ENCODE measurements around the gene NME9.

Gene NME9

DNA sequence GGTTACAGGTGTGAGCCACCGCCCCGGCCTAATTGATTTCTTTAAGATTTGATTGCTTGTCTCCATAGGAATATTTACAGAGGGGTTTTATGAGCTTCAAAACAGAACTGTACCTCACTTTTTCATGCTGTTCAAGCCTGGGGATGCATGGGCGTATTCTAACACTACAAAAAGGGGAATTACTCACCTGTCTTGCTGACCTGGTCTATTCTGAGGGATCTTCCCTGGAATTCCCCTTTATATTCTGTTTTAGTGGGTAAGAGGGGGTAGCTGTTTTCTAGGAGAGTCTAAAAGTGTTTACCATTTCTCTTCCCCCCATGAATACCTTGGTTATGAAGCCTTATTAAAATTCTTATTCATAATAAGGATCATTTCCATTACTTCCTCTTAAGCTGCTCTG lies 48.1 kb downstream of the NME9 start:
- H3K27ac ChIP-seq (replicated peaks), result no peak overlapping the region

DNA sequence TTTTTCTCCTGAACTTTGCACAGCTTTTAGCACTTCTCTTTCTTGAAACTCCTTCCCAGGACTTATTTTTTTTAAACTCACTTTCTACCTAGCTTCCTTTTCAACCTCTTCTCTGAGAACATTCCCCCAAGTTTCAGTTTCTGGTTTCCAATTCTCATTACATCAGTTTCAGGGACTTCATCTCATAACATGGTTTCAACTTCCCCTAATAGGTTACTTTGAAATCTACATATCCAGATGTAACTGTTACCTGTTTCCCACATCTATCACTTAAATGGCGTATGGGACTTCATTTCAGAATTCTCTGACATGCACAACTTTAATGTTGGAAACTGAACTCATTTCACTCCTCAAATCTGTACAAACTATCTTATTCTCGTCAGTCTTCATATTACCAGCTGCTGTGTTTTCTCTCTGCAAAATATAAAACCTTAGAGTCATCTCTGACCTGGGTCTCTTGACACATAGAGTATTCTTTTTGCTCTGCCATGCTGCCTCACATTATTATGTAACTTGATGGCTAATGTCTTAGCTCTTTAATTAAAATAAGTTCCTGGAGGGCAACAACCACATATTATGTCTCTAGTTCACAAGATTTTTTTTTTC lies 58.4 kb downstream of the NME9 start:
- no peak for TF ChIP-seq SPI1 (IDR thresholded peaks at IDR 0.05; ENCODE audit: borderline replicate concordance, low read depth)
- TF ChIP-seq, protein P1, sequence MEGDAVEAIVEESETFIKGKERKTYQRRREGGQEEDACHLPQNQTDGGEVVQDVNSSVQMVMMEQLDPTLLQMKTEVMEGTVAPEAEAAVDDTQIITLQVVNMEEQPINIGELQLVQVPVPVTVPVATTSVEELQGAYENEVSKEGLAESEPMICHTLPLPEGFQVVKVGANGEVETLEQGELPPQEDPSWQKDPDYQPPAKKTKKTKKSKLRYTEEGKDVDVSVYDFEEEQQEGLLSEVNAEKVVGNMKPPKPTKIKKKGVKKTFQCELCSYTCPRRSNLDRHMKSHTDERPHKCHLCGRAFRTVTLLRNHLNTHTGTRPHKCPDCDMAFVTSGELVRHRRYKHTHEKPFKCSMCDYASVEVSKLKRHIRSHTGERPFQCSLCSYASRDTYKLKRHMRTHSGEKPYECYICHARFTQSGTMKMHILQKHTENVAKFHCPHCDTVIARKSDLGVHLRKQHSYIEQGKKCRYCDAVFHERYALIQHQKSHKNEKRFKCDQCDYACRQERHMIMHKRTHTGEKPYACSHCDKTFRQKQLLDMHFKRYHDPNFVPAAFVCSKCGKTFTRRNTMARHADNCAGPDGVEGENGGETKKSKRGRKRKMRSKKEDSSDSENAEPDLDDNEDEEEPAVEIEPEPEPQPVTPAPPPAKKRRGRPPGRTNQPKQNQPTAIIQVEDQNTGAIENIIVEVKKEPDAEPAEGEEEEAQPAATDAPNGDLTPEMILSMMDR (IDR thresholded peaks at IDR 0.05; ENCODE audit: insufficient read depth, low read length), result no peak
- no peak for TF ChIP-seq POLR2AphosphoS5 (IDR thresholded peaks at IDR 0.05; ENCODE audit: low read depth)
- no peak for TF ChIP-seq GABPA (IDR thresholded peaks at IDR 0.05; ENCODE audit: low read depth)
- TF ChIP-seq, protein P2, sequence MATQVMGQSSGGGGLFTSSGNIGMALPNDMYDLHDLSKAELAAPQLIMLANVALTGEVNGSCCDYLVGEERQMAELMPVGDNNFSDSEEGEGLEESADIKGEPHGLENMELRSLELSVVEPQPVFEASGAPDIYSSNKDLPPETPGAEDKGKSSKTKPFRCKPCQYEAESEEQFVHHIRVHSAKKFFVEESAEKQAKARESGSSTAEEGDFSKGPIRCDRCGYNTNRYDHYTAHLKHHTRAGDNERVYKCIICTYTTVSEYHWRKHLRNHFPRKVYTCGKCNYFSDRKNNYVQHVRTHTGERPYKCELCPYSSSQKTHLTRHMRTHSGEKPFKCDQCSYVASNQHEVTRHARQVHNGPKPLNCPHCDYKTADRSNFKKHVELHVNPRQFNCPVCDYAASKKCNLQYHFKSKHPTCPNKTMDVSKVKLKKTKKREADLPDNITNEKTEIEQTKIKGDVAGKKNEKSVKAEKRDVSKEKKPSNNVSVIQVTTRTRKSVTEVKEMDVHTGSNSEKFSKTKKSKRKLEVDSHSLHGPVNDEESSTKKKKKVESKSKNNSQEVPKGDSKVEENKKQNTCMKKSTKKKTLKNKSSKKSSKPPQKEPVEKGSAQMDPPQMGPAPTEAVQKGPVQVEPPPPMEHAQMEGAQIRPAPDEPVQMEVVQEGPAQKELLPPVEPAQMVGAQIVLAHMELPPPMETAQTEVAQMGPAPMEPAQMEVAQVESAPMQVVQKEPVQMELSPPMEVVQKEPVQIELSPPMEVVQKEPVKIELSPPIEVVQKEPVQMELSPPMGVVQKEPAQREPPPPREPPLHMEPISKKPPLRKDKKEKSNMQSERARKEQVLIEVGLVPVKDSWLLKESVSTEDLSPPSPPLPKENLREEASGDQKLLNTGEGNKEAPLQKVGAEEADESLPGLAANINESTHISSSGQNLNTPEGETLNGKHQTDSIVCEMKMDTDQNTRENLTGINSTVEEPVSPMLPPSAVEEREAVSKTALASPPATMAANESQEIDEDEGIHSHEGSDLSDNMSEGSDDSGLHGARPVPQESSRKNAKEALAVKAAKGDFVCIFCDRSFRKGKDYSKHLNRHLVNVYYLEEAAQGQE (IDR thresholded peaks at IDR 0.05; ENCODE audit: insufficient replicate concordance, low read depth), result no peak
- no peak for DNase-seq (ENCODE audit: low read depth in 1 of 2, low spot score in 1 of 2)
- H3K4me3 ChIP-seq (replicated peaks; ENCODE audit: insufficient read depth, low read length), result no peak overlapping the region
- no peak overlapping the region for H3K27ac ChIP-seq (replicated peaks)
- H3K27me3 ChIP-seq (ENCODE audit: insufficient read depth, poor library complexity, severe bottlenecking), result no peaks in the 10 kb centered on the region

More for the DNA sequence above, 48.1 kb downstream of the NME9 start:
- no peak for DNase-seq (ENCODE audit: low read depth in 1 of 2, low spot score in 1 of 2)
- TF ChIP-seq GABPA (IDR thresholded peaks at IDR 0.05; ENCODE audit: low read depth) (no peak), POLR2AphosphoS5 (IDR thresholded peaks at IDR 0.05; ENCODE audit: low read depth) (no peak), SPI1 (IDR thresholded peaks at IDR 0.05; ENCODE audit: borderline replicate concordance, low read depth) (no peak)
- TF ChIP-seq, protein P2 (IDR thresholded peaks at IDR 0.05; ENCODE audit: insufficient replicate concordance, low read depth), result no peak
- TF ChIP-seq, protein P1 (IDR thresholded peaks at IDR 0.05; ENCODE audit: insufficient read depth, low read length), result no peak
- no peaks in the 10 kb centered on the region for H3K27me3 ChIP-seq (ENCODE audit: insufficient read depth, poor library complexity, severe bottlenecking)
- no peak overlapping the region for H3K4me3 ChIP-seq (replicated peaks; ENCODE audit: insufficient read depth, low read length)

DNA sequence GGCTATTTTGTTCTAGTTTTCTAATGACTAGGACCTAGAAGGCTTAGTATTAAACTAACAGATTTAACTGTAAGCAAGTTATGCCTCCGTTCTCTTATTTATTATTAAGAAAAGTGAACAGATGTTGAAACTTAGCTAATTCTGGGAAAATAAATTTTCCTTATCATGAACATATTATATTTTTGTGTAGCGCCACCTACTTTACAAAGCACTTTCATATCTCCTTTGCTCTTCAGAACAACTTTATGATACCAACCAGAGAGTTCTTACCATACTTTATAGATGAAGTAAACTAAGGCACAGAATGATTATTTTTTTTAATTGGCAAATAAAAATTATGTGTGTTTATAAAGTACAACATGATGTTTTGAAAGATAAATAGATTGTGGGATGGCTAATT lies 59.4 kb downstream of the NME9 start:
- H3K27ac ChIP-seq (replicated peaks), result no peak overlapping the region
- DNase-seq (ENCODE audit: low read depth in 1 of 2, low spot score in 1 of 2), result no peak
- H3K27me3 ChIP-seq (ENCODE audit: insufficient read depth, poor library complexity, severe bottlenecking), result no peaks in the 10 kb centered on the region
- TF ChIP-seq, protein P2 (IDR thresholded peaks at IDR 0.05; ENCODE audit: insufficient replicate concordance, low read depth), result no peak
- TF ChIP-seq SPI1 (IDR thresholded peaks at IDR 0.05; ENCODE audit: borderline replicate concordance, low read depth), result no peak
- TF ChIP-seq POLR2AphosphoS5 (IDR thresholded peaks at IDR 0.05; ENCODE audit: low read depth), result no peak
- no peak for TF ChIP-seq GABPA (IDR thresholded peaks at IDR 0.05; ENCODE audit: low read depth)
- TF ChIP-seq, protein P1 (IDR thresholded peaks at IDR 0.05; ENCODE audit: insufficient read depth, low read length), result no peak
- H3K4me3 ChIP-seq (replicated peaks; ENCODE audit: insufficient read depth, low read length), result no peak overlapping the region

All from HL-60 (cell line).